MM.1S (cell line): Measurements from ENCODE around the gene NEGR1.

Source experiments
- DNase-seq: peaks from one replicate; pipeline ENCODE4 v3.0.0-alpha.2; 2015
- H2AFZ ChIP-seq: fragments of 300-600 bp; sonication (generic); 2 replicates; pipeline ENCODE4 v1.6.0; 2016; ENCODE audit warnings: antibody characterized with exemption, low read length
- H3F3A ChIP-seq: fragments of 300-600 bp; sonication (generic); 2 replicates; pipeline ENCODE4 v1.6.1; 2016; ENCODE audit warnings: mild to moderate bottlenecking, antibody characterized with exemption, low read length, moderate library complexity, mixed read lengths; ENCODE audit not compliant: insufficient read depth
- H3K27ac ChIP-seq: fragments of 300-600 bp; sonication (generic); 2 replicates; pipeline ENCODE4 v1.5.1; 2016; ENCODE audit warnings: mild to moderate bottlenecking, low read length
- H3K27me3 ChIP-seq: fragments of 300-600 bp; sonication (generic); replicated peaks from 2 replicates; pipeline ENCODE4 v1.6.0; 2016; ENCODE audit warnings: low read length; ENCODE audit not compliant: insufficient read depth
- H3K36me3 ChIP-seq: fragments of 300-600 bp; sonication (generic); replicated peaks from 2 replicates; pipeline ENCODE4 v1.6.1; 2016; ENCODE audit warnings: mild to moderate bottlenecking, low read length, mixed read lengths; ENCODE audit not compliant: insufficient read depth
- H3K4me1 ChIP-seq: fragments of 300-600 bp; sonication (generic); 2 replicates; pipeline ENCODE4 v1.6.1; 2016; ENCODE audit warnings: low read length, mixed read lengths
- H3K4me2 ChIP-seq: fragments of 300-600 bp; sonication (generic); 2 replicates; pipeline ENCODE4 v1.6.0; 2016; ENCODE audit warnings: low read depth, low read length
- H3K4me3 ChIP-seq: fragments of 300-600 bp; sonication (generic); 2 replicates; pipeline ENCODE4 v1.5.1; 2016; ENCODE audit warnings: low read length, mixed read lengths
- H3K79me2 ChIP-seq: fragments of 300-600 bp; sonication (generic); 2 replicates; pipeline ENCODE4 v1.6.1; 2016; ENCODE audit warnings: mixed run types, low read length, mixed read lengths
- H3K9ac ChIP-seq: fragments of 300-600 bp; sonication (generic); 2 replicates; pipeline ENCODE4 v1.6.1; 2016; ENCODE audit warnings: low read length, mixed read lengths
- H3K9me2 ChIP-seq: fragments of 300-600 bp; sonication (generic); replicated peaks from 2 replicates; pipeline ENCODE4 v1.6.1; 2016; ENCODE audit warnings: mild to moderate bottlenecking, low read length, mixed read lengths; ENCODE audit not compliant: insufficient read depth
- H3K9me3 ChIP-seq: fragments of 300-600 bp; sonication (generic); replicated peaks from 2 replicates; pipeline ENCODE4 v1.6.1; 2016; ENCODE audit warnings: mild to moderate bottlenecking, low read length, mixed read lengths; ENCODE audit not compliant: insufficient read depth
- H4K20me1 ChIP-seq: fragments of 300-600 bp; sonication (generic); 2 replicates; pipeline ENCODE4 v1.6.1; 2016; ENCODE audit warnings: mild to moderate bottlenecking, low read length, moderate library complexity, mixed read lengths; ENCODE audit not compliant: insufficient read depth
- EZH2 ChIP-seq: fragments of 300-600 bp; sonication (generic); optimal IDR thresholded peaks from 2 replicates; pipeline ENCODE3; 2017; ENCODE audit warnings: low read depth, mild to moderate bottlenecking, antibody characterized with exemption, low read length, mixed read lengths
- EZH2phosphoT487 ChIP-seq: fragments of 300-600 bp; sonication (generic); IDR thresholded peaks from 2 replicates; pipeline ENCODE4 v1.6.1; 2018; ENCODE audit warnings: antibody characterized with exemption, low read length
- TF ChIP-seq, protein P1 (sequence below): fragments of 300-600 bp; sonication (generic); IDR thresholded peaks from 2 replicates; pipeline ENCODE4 v1.5.1; 2016; ENCODE audit warnings: antibody characterized with exemption, low read length, mixed read lengths

The NEGR1 gene

DNA sequence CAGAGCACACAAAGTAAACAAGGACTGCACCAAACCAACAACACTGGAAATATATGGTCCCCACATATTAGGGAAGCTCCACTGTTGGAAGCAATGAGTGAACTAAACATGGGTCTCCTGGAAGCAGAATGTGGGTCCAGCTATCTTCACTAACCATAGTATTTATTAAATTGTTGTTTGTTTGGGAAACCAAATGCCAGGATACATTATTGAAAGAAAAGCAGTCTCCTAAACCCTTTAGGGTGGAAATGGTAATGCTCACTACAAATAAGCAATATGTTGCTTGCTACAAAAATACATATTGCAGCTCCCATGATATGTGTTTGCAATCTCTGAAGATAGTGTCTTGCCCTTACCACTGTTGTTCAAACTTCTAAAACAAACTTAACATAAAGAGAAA, 2.2 kb downstream of the NEGR1 start:
- Histone ChIP-seq H3K27me3 (peaks cover 23% of the 10 kb centered on the region), H2AFZ (no peak overlapping the region), H3K79me2 (no peaks in the 10 kb centered on the region), H3K9ac (no peak overlapping the region), H3K27ac (no peak overlapping the region), H3K4me1 (peaks cover 4% of the 10 kb centered on the region), H3K4me2 (no peak overlapping the region), H3F3A (peaks cover 16% of the 10 kb centered on the region), H3K36me3 (no peaks in the 10 kb centered on the region), H3K9me3 (no peaks in the 10 kb centered on the region), H4K20me1 (peaks cover 3% of the 10 kb centered on the region; the same call in 1 of the 2 replicates), H3K4me3 (no peak overlapping the region), H3K9me2 (no peaks in the 10 kb centered on the region)
- no peak for DNase-seq
- TF ChIP-seq EZH2 (no peak), EZH2phosphoT487 (no peak)
- TF ChIP-seq, protein P1, sequence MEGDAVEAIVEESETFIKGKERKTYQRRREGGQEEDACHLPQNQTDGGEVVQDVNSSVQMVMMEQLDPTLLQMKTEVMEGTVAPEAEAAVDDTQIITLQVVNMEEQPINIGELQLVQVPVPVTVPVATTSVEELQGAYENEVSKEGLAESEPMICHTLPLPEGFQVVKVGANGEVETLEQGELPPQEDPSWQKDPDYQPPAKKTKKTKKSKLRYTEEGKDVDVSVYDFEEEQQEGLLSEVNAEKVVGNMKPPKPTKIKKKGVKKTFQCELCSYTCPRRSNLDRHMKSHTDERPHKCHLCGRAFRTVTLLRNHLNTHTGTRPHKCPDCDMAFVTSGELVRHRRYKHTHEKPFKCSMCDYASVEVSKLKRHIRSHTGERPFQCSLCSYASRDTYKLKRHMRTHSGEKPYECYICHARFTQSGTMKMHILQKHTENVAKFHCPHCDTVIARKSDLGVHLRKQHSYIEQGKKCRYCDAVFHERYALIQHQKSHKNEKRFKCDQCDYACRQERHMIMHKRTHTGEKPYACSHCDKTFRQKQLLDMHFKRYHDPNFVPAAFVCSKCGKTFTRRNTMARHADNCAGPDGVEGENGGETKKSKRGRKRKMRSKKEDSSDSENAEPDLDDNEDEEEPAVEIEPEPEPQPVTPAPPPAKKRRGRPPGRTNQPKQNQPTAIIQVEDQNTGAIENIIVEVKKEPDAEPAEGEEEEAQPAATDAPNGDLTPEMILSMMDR, result no peak

DNA sequence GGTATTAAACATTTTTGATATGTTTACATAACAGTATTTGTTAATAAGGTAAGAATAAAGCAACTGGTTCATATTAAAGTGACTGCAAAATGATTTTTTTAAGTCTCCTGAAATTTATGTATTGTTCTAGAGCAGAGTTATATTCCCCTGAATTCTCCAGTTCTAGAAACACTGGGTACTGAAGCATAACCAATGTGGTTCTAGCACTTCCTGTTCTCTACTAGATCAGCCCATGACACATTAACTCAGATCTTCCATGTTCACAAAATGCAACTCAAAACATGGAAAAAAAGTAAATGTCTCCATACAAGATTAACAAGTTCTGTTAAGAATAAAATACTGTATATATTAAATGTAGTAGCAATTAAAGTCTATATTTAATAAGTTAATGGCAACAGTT, 3.9 kb downstream of the NEGR1 start:
- Histone ChIP-seq H3K4me1 (no peaks in the 10 kb centered on the region), H3K9me3 (no peaks in the 10 kb centered on the region), H3K27me3 (peaks cover 22% of the 10 kb centered on the region), H3K36me3 (no peaks in the 10 kb centered on the region), H2AFZ (no peak overlapping the region), H3K79me2 (no peaks in the 10 kb centered on the region), H3K9ac (no peak overlapping the region), H3K4me2 (no peak overlapping the region), H3K4me3 (no peak overlapping the region), H3F3A (peaks cover 6% of the 10 kb centered on the region; the same call in 1 of the 2 replicates), H3K27ac (no peak overlapping the region), H3K9me2 (no peaks in the 10 kb centered on the region), H4K20me1 (no peaks in the 10 kb centered on the region)
- TF ChIP-seq, protein P1, result no peak
- TF ChIP-seq EZH2 (no peak), EZH2phosphoT487 (no peak)
- DNase-seq, result no peak

- Histone ChIP-seq H2AFZ (no peak overlapping the region), H3K27me3 (no peaks in the 10 kb centered on the region), H3K4me2 (no peak overlapping the region), H3K9me3 (no peaks in the 10 kb centered on the region), H3K9ac (no peak overlapping the region), H3K4me3 (no peak overlapping the region), H3K4me1 (no peaks in the 10 kb centered on the region), H4K20me1 (no peaks in the 10 kb centered on the region), H3K79me2 (no peaks in the 10 kb centered on the region), H3K27ac (no peak overlapping the region), H3K9me2 (no peaks in the 10 kb centered on the region), H3F3A (no peaks in the 10 kb centered on the region), H3K36me3 (no peaks in the 10 kb centered on the region)
- no peak for TF ChIP-seq EZH2phosphoT487
- TF ChIP-seq EZH2, result no peak
- TF ChIP-seq, protein P1, result no peak
- DNase-seq, result no peak
Observed at GRCh38 chr1:72271555-72272085, 10.7 kb downstream of the NEGR1 start.
